ENCODE results near the gene C8G. TPM values are rescaled to one million over a fixed set of nuclear protein-coding genes. Genes with fewer than 3 reads are reported as not detected.

Gene C8G
- total RNA-seq, 1 donor from 2014 or later = not detected

DNA sequence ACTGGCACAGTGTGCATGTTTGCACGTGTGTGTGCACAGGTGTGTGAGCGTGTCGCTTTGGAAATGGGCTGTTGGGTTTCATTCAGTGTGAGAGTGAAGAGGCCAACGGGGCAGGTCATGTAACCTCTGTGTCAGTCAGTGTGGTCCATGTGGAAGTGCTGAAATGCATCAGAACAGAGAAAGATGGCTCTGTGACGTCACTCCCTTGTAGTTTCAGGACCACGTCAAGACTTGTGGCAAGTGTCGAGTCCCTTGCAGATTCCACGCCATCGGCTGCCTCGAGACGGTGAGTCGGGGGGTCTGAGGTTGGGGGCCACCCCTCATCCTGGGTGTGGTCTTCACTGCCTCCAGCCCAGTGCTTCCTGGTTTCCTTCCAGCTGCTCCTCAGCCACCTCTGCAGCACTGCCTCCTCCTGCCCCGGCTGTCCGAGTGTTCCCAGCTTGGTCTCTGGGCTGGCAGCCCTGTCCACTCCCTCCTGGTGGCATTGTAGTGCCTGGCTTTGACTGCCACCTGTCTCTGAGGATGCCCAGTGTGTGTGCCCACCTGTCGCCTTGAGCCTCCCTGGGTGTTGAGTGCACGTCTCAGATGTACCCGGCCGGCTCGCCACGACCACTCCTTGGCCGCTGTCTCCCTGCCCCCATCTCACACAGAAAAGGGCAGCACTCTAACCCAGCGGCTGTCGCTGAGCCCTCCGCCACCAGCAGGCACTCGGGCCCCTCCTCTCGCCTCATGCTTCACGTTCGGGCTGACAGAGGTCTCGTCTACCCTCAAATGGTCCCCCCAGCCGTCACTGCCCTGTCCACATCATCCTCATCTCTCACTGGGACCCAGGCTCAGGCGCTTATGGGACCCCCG is 28.5 kb upstream of the C8G start:
- no peak for DNase-seq (ENCODE audit: low read depth)
- Histone ChIP-seq H3K27me3 (ENCODE audit: control insufficient read depth, insufficient read depth, low read length) (no peaks in the 10 kb centered on the region), H3K4me3 (ENCODE audit: low read depth, low read length) (no peak overlapping the region), H3K36me3 (ENCODE audit: control insufficient read depth, insufficient read depth, low read length) (peaks cover 1% of the 10 kb centered on the region)
- TF ChIP-seq, protein P1, sequence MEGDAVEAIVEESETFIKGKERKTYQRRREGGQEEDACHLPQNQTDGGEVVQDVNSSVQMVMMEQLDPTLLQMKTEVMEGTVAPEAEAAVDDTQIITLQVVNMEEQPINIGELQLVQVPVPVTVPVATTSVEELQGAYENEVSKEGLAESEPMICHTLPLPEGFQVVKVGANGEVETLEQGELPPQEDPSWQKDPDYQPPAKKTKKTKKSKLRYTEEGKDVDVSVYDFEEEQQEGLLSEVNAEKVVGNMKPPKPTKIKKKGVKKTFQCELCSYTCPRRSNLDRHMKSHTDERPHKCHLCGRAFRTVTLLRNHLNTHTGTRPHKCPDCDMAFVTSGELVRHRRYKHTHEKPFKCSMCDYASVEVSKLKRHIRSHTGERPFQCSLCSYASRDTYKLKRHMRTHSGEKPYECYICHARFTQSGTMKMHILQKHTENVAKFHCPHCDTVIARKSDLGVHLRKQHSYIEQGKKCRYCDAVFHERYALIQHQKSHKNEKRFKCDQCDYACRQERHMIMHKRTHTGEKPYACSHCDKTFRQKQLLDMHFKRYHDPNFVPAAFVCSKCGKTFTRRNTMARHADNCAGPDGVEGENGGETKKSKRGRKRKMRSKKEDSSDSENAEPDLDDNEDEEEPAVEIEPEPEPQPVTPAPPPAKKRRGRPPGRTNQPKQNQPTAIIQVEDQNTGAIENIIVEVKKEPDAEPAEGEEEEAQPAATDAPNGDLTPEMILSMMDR (IDR thresholded peaks at IDR 0.05; ENCODE audit: insufficient read depth, low read length, poor library complexity, severe bottlenecking) = no peak

GRCh38 chr9:136917902-136918301 is 27.1 kb upstream of the C8G start:
- Histone ChIP-seq H3K4me3 (ENCODE audit: low read depth, low read length) (no peak overlapping the region), H3K27me3 (ENCODE audit: control insufficient read depth, insufficient read depth, low read length) (no peaks in the 10 kb centered on the region), H3K36me3 (ENCODE audit: control insufficient read depth, insufficient read depth, low read length) (peaks cover 1% of the 10 kb centered on the region)
- TF ChIP-seq, protein P1 (IDR thresholded peaks at IDR 0.05; ENCODE audit: insufficient read depth, low read length, poor library complexity, severe bottlenecking) = no peak
- DNase-seq (ENCODE audit: low read depth) = no peak

- no peak for DNase-seq (ENCODE audit: low read depth)
These were observed 25.0 kb upstream of the C8G start for GRCh38 chr9:136920069-136920468.

GRCh38 chr9:136920734-136921231 is 24.3 kb upstream of the C8G start:
- no peak for DNase-seq (ENCODE audit: low read depth)
- Histone ChIP-seq H3K4me3 (ENCODE audit: low read depth, low read length) (no peak overlapping the region), H3K36me3 (ENCODE audit: control insufficient read depth, insufficient read depth, low read length) (peaks cover 1% of the 10 kb centered on the region), H3K27me3 (ENCODE audit: control insufficient read depth, insufficient read depth, low read length) (no peaks in the 10 kb centered on the region)
- TF ChIP-seq, protein P1 (IDR thresholded peaks at IDR 0.05; ENCODE audit: insufficient read depth, low read length, poor library complexity, severe bottlenecking) = no peak

More at GRCh38 chr9:136920069-136920468, 25.0 kb upstream of the C8G start:
- H3K36me3 ChIP-seq (ENCODE audit: control insufficient read depth, insufficient read depth, low read length) = peaks cover 1% of the 10 kb centered on the region
- no peaks in the 10 kb centered on the region for H3K27me3 ChIP-seq (ENCODE audit: control insufficient read depth, insufficient read depth, low read length)
- no peak overlapping the region for H3K4me3 ChIP-seq (ENCODE audit: low read depth, low read length)
- TF ChIP-seq, protein P1 (IDR thresholded peaks at IDR 0.05; ENCODE audit: insufficient read depth, low read length, poor library complexity, severe bottlenecking) = no peak

DNA sequence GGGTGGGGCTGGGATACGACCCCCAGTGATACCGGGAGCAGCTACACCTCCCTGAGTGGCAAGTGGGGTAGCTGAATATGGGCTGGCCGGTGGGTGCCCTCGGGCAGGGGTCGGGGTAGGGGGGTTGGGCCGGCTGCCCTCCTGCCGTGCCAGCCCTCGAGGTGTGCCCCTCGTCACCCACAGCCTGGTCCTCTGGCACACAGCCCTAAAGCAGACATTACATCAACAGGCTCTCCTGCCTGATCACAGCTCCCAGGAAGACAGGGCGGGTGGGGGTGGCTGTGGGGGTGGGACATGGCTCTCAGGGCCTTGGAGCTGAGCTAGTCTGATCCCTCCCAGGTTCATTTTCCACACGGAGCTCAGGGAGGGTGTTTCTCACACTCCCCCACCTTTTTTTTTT is 23.7 kb upstream of the C8G start:
- TF ChIP-seq, protein P1 (IDR thresholded peaks at IDR 0.05; ENCODE audit: insufficient read depth, low read length, poor library complexity, severe bottlenecking) = no peak
- Histone ChIP-seq H3K27me3 (ENCODE audit: control insufficient read depth, insufficient read depth, low read length) (no peaks in the 10 kb centered on the region), H3K4me3 (ENCODE audit: low read depth, low read length) (no peak overlapping the region), H3K36me3 (ENCODE audit: control insufficient read depth, insufficient read depth, low read length) (peaks cover 1% of the 10 kb centered on the region)
- DNase-seq (ENCODE audit: low read depth) = no peak
